SU-DHL-6 (cell line): ENCODE data around the gene WNT7B.

Experiments
- CTCF ChIP-seq: fragments of 200-600 bp; sonication (generic); IDR thresholded peaks from one replicate; pipeline ENCODE4 v1.5.1; 2017; ENCODE audit warnings: antibody characterized with exemption, mild to moderate bottlenecking, low read length, moderate library complexity; ENCODE audit not compliant: insufficient read depth, poor library complexity, severe bottlenecking
- EZH2phosphoT487 ChIP-seq: fragments of 200-600 bp; sonication (generic), shearing (Covaris generic); conservative IDR thresholded peaks from 2 replicates; pipeline ENCODE4 v1.6.1; 2018; ENCODE audit warnings: mild to moderate bottlenecking, antibody characterized with exemption, low read length, moderate library complexity, mixed read lengths

GRCh38 chr22:46018859-46019258 lies 41.9 kb upstream of the WNT7B start:
- TF ChIP-seq CTCF (no peak), EZH2phosphoT487 (no peak)
